ENCODE results near the gene GPR139.

DNA sequence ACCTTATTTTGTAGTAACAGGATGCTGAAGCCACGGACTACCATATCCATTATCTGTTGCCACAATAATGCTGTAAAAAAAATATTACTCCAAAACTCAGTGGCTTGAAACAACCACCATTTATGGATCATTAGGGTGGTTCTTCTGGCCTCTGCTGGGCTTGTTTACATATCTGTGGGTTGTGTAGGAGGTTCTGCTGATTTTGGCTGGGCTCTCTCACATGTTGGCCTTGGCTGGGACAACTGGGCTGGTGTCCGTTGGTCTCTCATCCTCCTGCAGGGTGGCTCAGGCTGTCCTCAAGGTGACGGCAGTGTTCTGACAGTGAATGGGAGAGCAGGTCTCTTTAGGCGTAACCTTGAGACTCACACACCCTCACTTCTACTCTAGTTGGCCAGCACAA lies 76.0 kb downstream of the GPR139 start:
- TF ChIP-seq CTCF (IDR thresholded peaks at IDR 0.05): no peak
- no peak for TF ChIP-seq POLR2A (IDR thresholded peaks at IDR 0.05)

Data from uterus (tissue), 2 donors.